OCI-LY1 (cell line): ENCODE data around the gene COX19.

Source experiments
- H2AFZ ChIP-seq: fragments of 200-600 bp; sonication (generic), shearing (Covaris generic); 2 replicates; pipeline ENCODE4 v1.6.0; 2014; ENCODE audit warnings: antibody characterized with exemption, mild to moderate bottlenecking, low read length
- H3F3A ChIP-seq: fragments of 200-600 bp; sonication (generic), shearing (Covaris generic); 2 replicates; pipeline ENCODE4 v1.6.0; 2014; ENCODE audit warnings: mild to moderate bottlenecking, antibody characterized with exemption, low read length, moderate library complexity; ENCODE audit not compliant: insufficient read depth
- H3K27ac ChIP-seq: fragments of 200-600 bp; sonication (generic); 2 replicates; pipeline ENCODE4 v1.5.1; 2014; ENCODE audit warnings: low read length, mixed run types, mild to moderate bottlenecking, low read depth; ENCODE audit not compliant: poor library complexity, severe bottlenecking
- H3K27me3 ChIP-seq: fragments of 200-600 bp; sonication (generic); 2 replicates; pipeline ENCODE4 v1.6.0; 2014; ENCODE audit warnings: antibody characterized with exemption, mild to moderate bottlenecking, low read length, moderate library complexity; ENCODE audit not compliant: insufficient read depth
- H3K36me3 ChIP-seq: fragments of 200-600 bp; sonication (generic); 2 replicates; pipeline ENCODE4 v1.6.1; 2014; ENCODE audit warnings: mild to moderate bottlenecking, antibody characterized with exemption, low read length, moderate library complexity, mixed read lengths; ENCODE audit not compliant: insufficient read depth
- H3K4me1 ChIP-seq: fragments of 200-600 bp; sonication (generic); 2 replicates; pipeline ENCODE4 v1.5.1; 2014; ENCODE audit warnings: mild to moderate bottlenecking, low read length, moderate library complexity; ENCODE audit not compliant: insufficient read depth, severe bottlenecking
- H3K4me2 ChIP-seq: fragments of 200-600 bp; sonication (generic), shearing (Covaris generic); 2 replicates; pipeline ENCODE4 v1.6.1; 2014; ENCODE audit warnings: low read length
- H3K4me3 ChIP-seq: fragments of 200-600 bp; sonication (generic); 2 replicates; pipeline ENCODE4 v1.5.1; 2014; ENCODE audit warnings: low read length, low read depth, mild to moderate bottlenecking, mixed read lengths; ENCODE audit not compliant: poor library complexity, severe bottlenecking
- H3K79me2 ChIP-seq: fragments of 200-600 bp; shearing (Covaris generic); 2 replicates; pipeline ENCODE4 v1.6.1; 2016; ENCODE audit warnings: mixed run types, low read length, mixed read lengths; ENCODE audit not compliant: insufficient read depth
- H3K9ac ChIP-seq: fragments of 200-600 bp; sonication (generic), shearing (Covaris generic); 2 replicates; pipeline ENCODE4 v1.6.1; 2014; ENCODE audit warnings: mild to moderate bottlenecking, low read length, mixed read lengths
- H3K9me2 ChIP-seq: fragments of 200-600 bp; sonication (generic), shearing (Covaris generic); 2 replicates; pipeline ENCODE4 v1.6.1; 2014; ENCODE audit warnings: low read depth, mild to moderate bottlenecking, low read length, mixed read lengths
- H3K9me3 ChIP-seq: fragments of 200-600 bp; shearing (Covaris generic); 2 replicates; pipeline ENCODE4 v1.6.1; 2014; ENCODE audit warnings: low read length, mixed read lengths
- H4K20me1 ChIP-seq: fragments of 200-600 bp; sonication (generic), shearing (Covaris generic); 2 replicates; pipeline ENCODE4 v1.6.0; 2016; ENCODE audit warnings: mild to moderate bottlenecking, low read length; ENCODE audit not compliant: insufficient read depth
- CTCF ChIP-seq: fragments of 200-600 bp; sonication (generic), shearing (Covaris generic); IDR thresholded peaks from 2 replicates; pipeline ENCODE4 v1.5.1; 2017; ENCODE audit warnings: mild to moderate bottlenecking, antibody characterized with exemption, low read length, moderate library complexity, mixed read lengths
- EZH2 ChIP-seq: fragments of 200-600 bp; sonication (generic), shearing (Covaris generic); IDR thresholded peaks from 2 replicates; pipeline ENCODE4 v1.8.0; 2017; ENCODE audit warnings: borderline replicate concordance, mixed run types, mild to moderate bottlenecking, antibody characterized with exemption, low read length, moderate library complexity, mixed read lengths

COX19 gene

DNA sequence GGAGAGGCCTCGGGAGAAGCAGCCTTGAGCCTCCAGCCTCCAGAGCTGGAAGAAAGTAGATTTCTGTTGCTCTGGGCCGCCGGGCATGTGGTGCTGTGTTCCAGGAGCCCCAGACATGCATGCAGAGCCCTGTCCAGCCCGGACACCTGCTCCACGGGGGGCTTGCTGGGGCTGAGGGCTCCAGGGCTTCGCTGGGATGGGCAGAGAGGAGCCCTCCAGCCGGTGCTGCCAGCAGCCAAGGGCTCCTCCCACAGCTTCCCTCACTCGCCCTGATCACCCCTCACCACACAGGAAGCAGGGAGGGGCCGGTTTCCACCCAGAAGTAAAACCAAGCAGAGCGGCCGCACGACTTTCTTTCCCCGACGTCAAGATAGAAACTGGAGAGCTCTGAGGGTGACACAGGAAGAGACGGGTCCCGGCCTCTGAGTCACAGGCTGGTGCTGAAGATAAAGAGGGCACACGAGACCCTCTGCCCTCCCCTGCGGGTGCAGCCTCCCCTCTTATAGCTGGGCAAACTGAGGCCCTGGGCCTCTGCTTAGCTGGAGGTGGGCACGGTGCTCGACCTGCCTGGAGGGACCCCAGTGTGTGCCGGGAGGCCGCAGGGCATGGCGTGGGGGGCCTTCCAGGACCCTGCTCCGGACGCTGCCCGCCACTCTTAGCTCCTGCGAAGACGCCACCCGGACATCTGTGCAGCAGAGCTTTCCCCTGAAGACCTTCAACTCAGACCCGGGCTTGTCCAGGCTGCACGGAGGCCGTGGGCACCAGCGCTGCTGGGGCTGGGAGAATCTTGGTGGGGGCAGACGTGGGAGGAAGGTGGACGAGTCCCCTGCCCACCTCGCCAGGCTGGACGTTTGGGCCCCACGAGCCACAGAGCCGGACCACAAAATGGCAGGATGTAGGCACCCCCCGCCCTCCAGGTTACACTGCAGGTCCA lies 52.0 kb downstream of the COX19 start:
- TF ChIP-seq CTCF (no peak), EZH2 (no peak)
- Histone ChIP-seq H3K4me1 (peaks cover 11% of the 10 kb centered on the region), H3K9ac (no peak overlapping the region)

GRCh38 chr7:922334-923107 lies 52.8 kb downstream of the COX19 start:
- H3K79me2 ChIP-seq = no peaks in the 10 kb centered on the region
- H3K36me3 ChIP-seq = no peaks in the 10 kb centered on the region
- no peak overlapping the region for H3K4me3 ChIP-seq
- H3K4me2 ChIP-seq = peak overlapping the region; percentile 20; the same call in 1 of the 2 replicates
- no peak overlapping the region for H3K9ac ChIP-seq
- no peak overlapping the region for H3K27ac ChIP-seq
- no peak for TF ChIP-seq EZH2
- no peak for TF ChIP-seq CTCF
- no peak overlapping the region for H2AFZ ChIP-seq
- peaks cover 11% of the 10 kb centered on the region for H3K4me1 ChIP-seq
- peaks cover 20% of the 10 kb centered on the region; the same call in 1 of the 2 replicates for H3K27me3 ChIP-seq
- no peaks in the 10 kb centered on the region for H3F3A ChIP-seq
- no peaks in the 10 kb centered on the region for H4K20me1 ChIP-seq
- H3K9me3 ChIP-seq = no peaks in the 10 kb centered on the region
- H3K9me2 ChIP-seq = no peaks in the 10 kb centered on the region

More for the DNA sequence above, 52.0 kb downstream of the COX19 start:
- peak overlapping the region; percentile 20; the same call in 1 of the 2 replicates for H3K4me2 ChIP-seq
- H2AFZ ChIP-seq = no peak overlapping the region
- H3K27ac ChIP-seq = no peak overlapping the region
- H3K9me3 ChIP-seq = no peaks in the 10 kb centered on the region
- H3K36me3 ChIP-seq = no peaks in the 10 kb centered on the region
- H3K79me2 ChIP-seq = no peaks in the 10 kb centered on the region
- no peaks in the 10 kb centered on the region for H3F3A ChIP-seq
- no peaks in the 10 kb centered on the region for H3K9me2 ChIP-seq
- no peaks in the 10 kb centered on the region for H4K20me1 ChIP-seq
- H3K27me3 ChIP-seq = peaks cover 14% of the 10 kb centered on the region; the same call in 1 of the 2 replicates
- H3K4me3 ChIP-seq = no peak overlapping the region

- Histone ChIP-seq H3K9ac (no peak overlapping the region), H3K27ac (no peak overlapping the region), H3F3A (no peaks in the 10 kb centered on the region), H3K9me2 (no peaks in the 10 kb centered on the region), H3K36me3 (no peaks in the 10 kb centered on the region), H3K79me2 (no peaks in the 10 kb centered on the region), H3K9me3 (no peaks in the 10 kb centered on the region), H3K4me3 (no peak overlapping the region), H3K27me3 (peaks cover 20% of the 10 kb centered on the region; the same call in 1 of the 2 replicates), H4K20me1 (no peaks in the 10 kb centered on the region), H3K4me2 (no peak overlapping the region), H2AFZ (no peak overlapping the region), H3K4me1 (peaks cover 11% of the 10 kb centered on the region)
- TF ChIP-seq CTCF (no peak), EZH2 (no peak)
Observed at GRCh38 chr7:921581-922333, 53.6 kb downstream of the COX19 start.
